Right cardiac atrium (tissue), 5 donors: ENCODE measurements around the gene NCBP1. TPM values are rescaled to one million over a fixed set of nuclear protein-coding genes. Genes with fewer than 3 reads are reported as not detected.
"Not testable (repeated sequence)": the region's sequence is repeated elsewhere in the genome, so short reads cannot be mapped to it uniquely, and the experiment has no call there.

Experiments used
- ATAC-seq, 2 donors: fragments of 200-7000 bp; cut with Tn5 transposase; one replicate each; pipeline versions ENCODE4 v1.8.0 to v1.9.1; 2020; ENCODE audit warnings: moderate library complexity in 2 of 2, mild to moderate bottlenecking in 1 of 2
- DNase-seq, 3 donors: peaks; one replicate each; pipeline ENCODE4 v3.0.0-alpha.2; 2020
- H3K27ac ChIP-seq: one replicate; pipeline ENCODE4 v1.5.1; 2013; ENCODE audit warnings: mild to moderate bottlenecking, low read length, control low read depth, moderate library complexity
- H3K27me3 ChIP-seq: one replicate; pipeline ENCODE4 v1.6.1; 2013; ENCODE audit not compliant: control insufficient read depth, insufficient read depth
- H3K4me1 ChIP-seq: one replicate; pipeline ENCODE4 v1.6.1; 2013; ENCODE audit warnings: low read length; ENCODE audit not compliant: control insufficient read depth, insufficient read depth
- H3K4me3 ChIP-seq: one replicate; pipeline ENCODE4 v1.5.1; 2013; ENCODE audit warnings: low read length, control low read depth
- H3K9me3 ChIP-seq: one replicate; pipeline ENCODE4 v1.6.1; 2013; ENCODE audit warnings: low read length; ENCODE audit not compliant: control insufficient read depth
- whole genome bisulfite sequencing: extraction: QIAGEN DNeasy Blood & Tissue Kit; methylation state at CpG from one replicate; pipeline ENCODE4 v1.1.7; 2013; 5-methylcytosine and 5-hydroxymethylcytosine counted together
- intact Hi-C, 4 donors: fragments of 100-400 bp; cut with DNase I; formaldehyde crosslinking; loops; one replicate each; pipeline versions ENCODE4 v1.11.0 to v1.14.0; 2022 to 2023
- polyA plus RNA-seq: library from polyadenylated mRNA; stranded (reverse); fragments of 200-250 nt; gene quantifications from one replicate; pipeline ENCODE4 v1.2.3, GENCODE V29; 2013
- total RNA-seq, 4 donors: library from RNA; stranded (reverse); fragmentation: NEBNext Ultra II Directional; extraction: Animal tissue kit (Norgen Biotek cat#: 25700); gene quantifications; one replicate each; pipeline ENCODE4 v1.2.1, GENCODE V29; 2021
- donor health status: healthy with polysubstance abuse.
- donor health status: DM: no; HTN: yes; CAD: no.
- donor health status: DM: no; HTN: no; CAD: no.
- donor health status: DM: no; HTN: yes; CAD: no; lungs with severe emphysema.
- donor health status: DM: yes; HTN: yes; CAD: no.

NCBP1 gene
- total and polyA plus RNA-seq, 5 donors = 10.3 to 27.7 (median 19.5) TPM

DNA sequence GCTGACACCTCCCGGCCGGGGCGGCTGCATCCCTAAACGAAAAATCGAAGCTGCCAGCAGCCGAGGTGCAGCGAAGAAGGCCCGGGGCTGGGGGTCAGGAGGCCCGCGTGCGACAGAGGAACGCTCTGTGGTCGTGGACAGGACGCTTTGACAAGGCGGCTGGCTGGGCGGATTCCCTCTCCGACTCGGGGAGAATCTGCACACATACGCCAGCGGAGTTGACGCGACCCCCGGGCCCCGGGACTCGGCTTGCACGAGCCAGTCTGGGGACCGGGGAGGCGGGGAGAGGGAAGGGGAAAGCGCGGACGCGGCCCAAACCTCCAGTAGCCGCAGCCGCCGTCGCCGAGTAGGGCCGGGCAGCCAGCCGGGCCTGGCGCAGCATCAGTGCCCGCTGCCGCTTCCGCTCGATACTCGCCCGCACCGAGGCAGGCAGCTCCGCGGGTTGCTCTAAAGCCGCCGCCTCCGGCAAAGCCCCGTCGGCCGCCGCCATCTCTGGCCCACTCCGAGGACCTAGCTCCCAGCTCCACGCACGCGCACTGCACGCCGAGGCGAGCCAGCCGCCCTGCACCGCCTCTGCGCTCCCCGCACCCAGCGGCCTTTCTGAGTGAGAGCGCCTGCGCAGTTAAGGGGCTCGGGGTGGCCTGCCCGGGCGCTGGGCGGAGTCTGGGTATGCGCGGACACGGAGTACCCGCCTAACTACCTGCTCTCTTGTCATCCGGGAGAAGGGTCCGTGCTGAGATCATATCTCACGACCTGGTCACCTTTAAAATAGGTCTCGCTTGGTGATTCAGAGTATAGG, 63.4 kb downstream of the NCBP1 start, which contains the start of gene XPA:
Gene XPA (minus strand): TSS at position 538 of the 799 bp plus-strand sequence. CDS start 48 bp downstream, at position 490.
- WGBS = under 1% methylated on average over 82 of the region's 82 CpGs
- peak within 1 kb of the TSS; percentile 91 for H3K27ac ChIP-seq
- H3K4me3 ChIP-seq = peak within 1 kb of the TSS; percentile 68
- intact Hi-C loops = no loop called here
- DNase-seq = peak; percentile 99
- H3K4me1 ChIP-seq = no peaks in the 10 kb centered on the region
- H3K9me3 ChIP-seq = no peaks in the 10 kb centered on the region
- no peaks in the 10 kb centered on the region for H3K27me3 ChIP-seq
- peak; percentile 99 for ATAC-seq

DNA sequence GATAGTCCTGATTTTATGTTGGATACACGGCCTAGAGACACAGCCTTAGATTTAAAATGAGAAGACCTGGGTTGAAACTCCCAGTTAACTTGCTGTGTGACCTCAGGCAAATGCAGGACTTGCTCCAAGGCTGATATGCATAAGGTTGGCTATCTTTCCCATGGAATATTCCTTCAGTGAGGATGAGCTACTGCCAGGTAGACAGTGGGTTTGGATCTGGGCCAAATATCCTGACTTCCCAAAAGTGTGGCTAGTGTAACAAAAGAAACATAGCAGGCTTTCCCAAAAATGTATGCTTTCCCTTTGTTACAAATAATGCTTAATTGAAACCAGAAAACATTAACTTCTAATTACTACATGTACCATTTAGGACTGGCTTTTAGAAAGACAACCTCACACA, 64.2 kb downstream of the NCBP1 start:
- ATAC-seq = no peak
- Histone ChIP-seq H3K9me3 (no peaks in the 10 kb centered on the region), H3K4me3 (no peak overlapping the region), H3K27ac (peak overlapping the region; percentile 84), H3K27me3 (no peaks in the 10 kb centered on the region), H3K4me1 (no peaks in the 10 kb centered on the region)
- WGBS = 21% methylated on average over 1 of the region's 1 CpG
- DNase-seq = no peak
- intact Hi-C loops = no loop called here

DNA sequence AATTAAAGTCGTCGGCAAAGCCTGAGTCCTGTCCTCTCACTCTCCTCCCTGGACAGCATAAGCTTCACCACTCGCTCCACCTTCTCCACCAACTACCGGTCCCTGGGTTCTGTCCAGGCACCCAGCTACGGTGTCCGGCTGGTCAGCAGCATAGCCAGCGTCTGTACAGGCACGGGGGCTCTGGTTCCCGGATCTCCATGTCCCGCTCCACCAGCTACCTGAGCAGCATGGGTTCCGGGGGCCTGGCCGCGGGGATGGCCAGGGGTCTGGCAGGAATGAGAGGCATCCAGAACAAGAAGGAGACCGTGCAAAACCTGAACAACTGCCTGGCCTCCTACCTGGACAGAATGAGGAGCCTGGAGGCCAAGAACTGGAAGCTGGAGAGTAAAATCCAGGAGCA, 65.2 kb downstream of the NCBP1 start:
- no peak overlapping the region for H3K27ac ChIP-seq
- no peaks in the 10 kb centered on the region for H3K9me3 ChIP-seq
- intact Hi-C loops = no loop called here
- no peaks in the 10 kb centered on the region for H3K27me3 ChIP-seq
- ATAC-seq (no peak), DNase-seq (peak in 1 of 3 donors; percentile 67)
- WGBS = 95% methylated on average over 14 of the region's 14 CpGs
- no peaks in the 10 kb centered on the region for H3K4me1 ChIP-seq
- H3K4me3 ChIP-seq = no peak overlapping the region

DNA sequence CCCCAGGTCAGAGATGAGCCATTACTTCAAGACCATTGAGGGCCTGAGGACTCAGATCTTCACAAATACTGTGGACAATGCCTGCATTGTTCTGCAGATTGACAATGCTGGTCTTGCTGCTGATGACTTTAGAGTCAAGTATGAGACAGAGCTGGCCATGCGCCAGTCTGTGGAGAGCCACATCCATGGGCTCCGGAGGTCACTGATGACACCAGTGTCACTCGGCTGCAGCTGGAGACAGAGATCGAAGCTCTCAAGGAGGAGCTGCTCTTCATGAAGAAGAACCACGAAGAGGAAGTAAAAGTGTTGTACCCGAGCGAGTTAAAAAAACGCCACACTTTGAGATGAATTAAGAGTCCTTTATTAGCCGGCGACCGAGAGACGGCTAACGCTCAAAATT, 65.7 kb downstream of the NCBP1 start:
- H3K27ac ChIP-seq, ATAC-seq, H3K9me3 ChIP-seq, H3K27me3 ChIP-seq, intact Hi-C loops, H3K4me1 ChIP-seq, H3K4me3 ChIP-seq: not testable (repeated sequence)
- 67% methylated on average over 13 of the region's 13 CpGs for WGBS
- peak in 1 of 3 donors; percentile 40 for DNase-seq

DNA sequence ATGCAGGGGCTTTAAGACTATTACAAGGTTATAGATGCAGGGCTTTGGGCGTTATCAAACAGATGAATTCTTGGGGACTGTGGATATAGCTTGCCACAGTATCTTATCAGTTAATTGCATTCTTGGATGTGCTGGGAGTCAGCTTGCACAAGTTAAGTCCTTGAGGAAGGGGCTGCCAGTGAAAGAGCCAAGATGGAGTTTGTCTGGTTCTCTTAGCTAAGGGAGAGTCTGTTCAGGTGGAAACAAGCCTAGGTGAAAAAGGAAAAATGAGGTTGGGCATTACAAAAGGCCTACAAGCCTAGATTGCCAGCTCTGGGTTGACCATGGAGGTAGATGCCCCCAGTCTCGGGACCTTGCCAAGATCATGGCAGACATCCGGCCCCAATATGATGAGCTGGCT, 66.2 kb downstream of the NCBP1 start:
- DNase-seq, ATAC-seq, H3K4me3 ChIP-seq, intact Hi-C loops, H3K27me3 ChIP-seq, H3K27ac ChIP-seq, H3K4me1 ChIP-seq, H3K9me3 ChIP-seq: not testable (repeated sequence)
- 86% methylated on average over 3 of the region's 3 CpGs for WGBS

DNA sequence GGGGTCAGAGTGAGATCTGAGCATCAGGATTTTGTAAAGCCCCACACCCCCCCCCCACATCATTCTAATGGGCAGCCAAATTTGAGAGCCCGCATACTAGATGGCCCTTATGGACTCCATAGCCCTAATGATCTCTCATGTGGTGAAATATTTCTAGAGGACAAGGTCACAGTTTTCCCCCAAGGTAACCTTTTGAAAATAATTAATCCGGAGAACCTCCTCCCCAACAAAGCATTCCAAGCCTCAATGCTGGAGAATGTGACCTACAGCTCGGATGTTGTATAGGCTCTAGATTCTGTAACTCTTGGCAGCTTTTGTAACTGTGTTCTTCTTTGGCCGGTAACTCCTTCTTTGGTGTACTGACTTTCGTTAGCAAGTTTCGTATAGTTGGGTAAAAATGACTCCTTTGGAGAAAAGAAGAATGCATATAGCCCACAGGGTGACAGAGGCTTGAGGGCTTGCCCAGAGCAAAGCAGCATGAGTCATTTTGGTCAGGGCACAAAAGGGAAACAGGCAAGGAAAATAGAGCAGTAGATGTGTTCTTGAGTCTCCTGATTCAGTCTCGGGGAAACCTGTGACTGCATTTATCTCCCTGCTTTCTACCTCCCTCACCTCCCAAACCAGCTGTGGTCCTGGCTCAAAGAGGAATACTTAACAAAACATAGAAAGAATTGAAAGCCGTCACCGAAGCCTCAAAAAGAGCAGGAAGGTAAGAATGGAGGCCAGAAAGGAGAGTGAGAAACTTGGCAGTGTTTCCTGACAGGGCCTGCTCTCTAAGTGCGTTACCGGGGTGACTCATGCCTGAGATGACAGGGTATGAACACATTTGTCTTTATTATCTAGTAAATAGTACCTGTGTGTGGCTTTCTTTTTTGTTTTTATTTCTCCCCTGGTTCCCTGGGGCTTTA, 70.1 kb downstream of the NCBP1 start:
- ATAC-seq (peak; percentile 44 to 54), DNase-seq (no peak)
- 51% methylated on average over 11 of the region's 11 CpGs for WGBS
- H3K4me3 ChIP-seq = no peak overlapping the region
- intact Hi-C loops = no loop called here
- no peaks in the 10 kb centered on the region for H3K27me3 ChIP-seq
- H3K9me3 ChIP-seq = no peaks in the 10 kb centered on the region
- no peaks in the 10 kb centered on the region for H3K4me1 ChIP-seq
- H3K27ac ChIP-seq = no peak overlapping the region

DNA sequence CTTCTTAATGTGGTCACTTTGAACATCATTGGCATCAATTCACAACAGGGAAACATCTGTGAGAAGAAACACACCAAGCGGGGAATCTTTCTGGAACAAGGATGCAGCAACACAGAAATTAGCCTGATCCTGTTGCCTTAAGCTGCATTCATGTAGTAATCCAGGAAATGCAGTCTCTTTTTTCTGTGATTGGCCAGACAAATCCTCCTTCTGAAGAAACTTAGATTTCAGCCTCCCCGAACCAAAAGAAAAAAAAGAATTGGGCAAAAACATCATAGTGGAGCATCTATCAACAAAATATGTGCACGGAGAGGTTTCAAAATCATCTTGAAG, 70.7 kb downstream of the NCBP1 start:
- 73% methylated on average over 3 of the region's 3 CpGs for WGBS

DNA sequence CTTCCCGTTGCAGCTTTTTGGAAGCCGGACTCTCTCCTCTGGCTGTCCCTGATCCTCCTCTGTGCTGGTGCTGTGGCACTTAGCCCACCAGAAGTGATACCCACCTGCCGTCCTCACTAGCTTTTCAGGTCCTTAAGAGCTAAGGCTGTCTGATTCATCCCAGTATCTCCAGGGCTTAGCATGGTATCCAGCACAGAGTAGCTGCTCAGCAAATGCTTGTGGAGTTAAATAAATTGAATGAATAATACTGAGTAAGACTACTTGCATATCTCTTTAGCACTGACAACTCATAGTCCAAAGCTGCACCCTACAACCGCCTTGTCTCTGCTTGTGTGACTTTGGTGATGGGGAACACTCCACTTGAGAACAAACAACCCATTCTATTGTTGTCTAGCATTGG, 71.2 kb downstream of the NCBP1 start:
- intact Hi-C loops = no loop called here
- ATAC-seq (no peak), DNase-seq (no peak)
- no peaks in the 10 kb centered on the region for H3K9me3 ChIP-seq
- H3K27me3 ChIP-seq = no peaks in the 10 kb centered on the region
- no peaks in the 10 kb centered on the region for H3K4me1 ChIP-seq
- H3K27ac ChIP-seq = no peak overlapping the region
- no peak overlapping the region for H3K4me3 ChIP-seq
- 81% methylated on average over 4 of the region's 4 CpGs for WGBS

More for the DNA sequence above, 70.7 kb downstream of the NCBP1 start:
- Histone ChIP-seq H3K4me3 (no peak overlapping the region), H3K9me3 (no peaks in the 10 kb centered on the region), H3K4me1 (no peaks in the 10 kb centered on the region), H3K27me3 (no peaks in the 10 kb centered on the region), H3K27ac (no peak overlapping the region)
- no peak for ATAC-seq
- intact Hi-C loops = no loop called here
- no peak for DNase-seq

DNA sequence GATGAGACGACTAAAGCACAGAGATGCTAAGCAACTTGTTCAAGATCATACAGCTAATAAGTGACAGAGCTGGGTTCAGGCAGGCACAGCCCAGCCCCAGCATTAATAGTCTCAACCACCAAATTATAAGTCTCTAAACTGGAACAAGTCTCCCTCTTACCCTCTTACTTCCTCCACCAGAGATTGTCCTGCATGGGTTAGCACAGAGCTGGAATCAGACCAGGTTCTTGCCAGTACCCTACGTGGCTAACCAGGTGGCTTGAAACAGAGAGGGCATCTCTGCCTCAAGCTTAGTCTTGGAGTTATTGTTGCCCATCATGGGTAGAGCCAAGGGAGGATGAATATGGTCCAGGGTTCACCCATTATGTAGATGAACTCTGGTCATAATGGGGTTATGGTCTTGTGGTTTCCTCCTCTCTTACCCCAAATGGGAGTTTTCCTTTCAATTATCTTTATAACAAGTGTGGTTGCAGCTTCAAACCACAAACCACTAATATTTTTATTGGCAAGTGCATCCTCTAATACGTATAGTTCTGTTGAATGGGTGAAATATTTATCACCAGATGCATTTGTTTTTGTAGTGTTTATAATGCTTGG, 71.8 kb downstream of the NCBP1 start:
- intact Hi-C loops = no loop called here
- Histone ChIP-seq H3K27ac (no peak overlapping the region), H3K27me3 (no peaks in the 10 kb centered on the region), H3K4me3 (no peak overlapping the region), H3K4me1 (no peaks in the 10 kb centered on the region), H3K9me3 (no peaks in the 10 kb centered on the region)
- ATAC-seq (no peak), DNase-seq (no peak)
- 46% methylated on average over 3 of the region's 3 CpGs for WGBS

DNA sequence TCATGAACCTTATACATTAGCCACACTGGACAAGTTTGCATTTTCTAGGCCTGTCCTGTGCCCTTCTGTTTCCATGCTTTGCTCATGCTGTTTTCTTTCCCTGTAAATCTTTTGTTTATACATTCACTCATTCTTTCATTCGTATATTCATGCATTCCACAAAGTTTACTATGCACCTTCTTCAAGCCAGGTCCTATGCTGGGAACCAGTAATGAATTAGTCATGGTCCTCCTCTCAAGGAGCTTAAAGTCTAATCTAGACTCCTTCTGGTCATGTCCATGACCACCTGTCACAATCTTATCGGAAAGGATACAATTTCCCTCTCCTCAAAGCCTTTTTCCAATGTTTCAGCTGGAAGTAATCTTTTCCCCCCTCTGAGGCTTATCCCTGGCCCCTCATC, 72.6 kb downstream of the NCBP1 start:
- Histone ChIP-seq H3K27ac (no peak overlapping the region), H3K9me3 (no peaks in the 10 kb centered on the region), H3K4me1 (no peaks in the 10 kb centered on the region), H3K27me3 (no peaks in the 10 kb centered on the region), H3K4me3 (no peak overlapping the region)
- ATAC-seq (no peak), DNase-seq (no peak)
- intact Hi-C loops = no loop called here
- 82% methylated on average over 2 of the region's 2 CpGs for WGBS
